ENCODE measurements around the gene MYO1E. TPM values are rescaled to one million over a fixed set of nuclear protein-coding genes. Genes with fewer than 3 reads are reported as not detected.

The MYO1E gene
- total RNA-seq, 1 donor, result 93.5 TPM

DNA sequence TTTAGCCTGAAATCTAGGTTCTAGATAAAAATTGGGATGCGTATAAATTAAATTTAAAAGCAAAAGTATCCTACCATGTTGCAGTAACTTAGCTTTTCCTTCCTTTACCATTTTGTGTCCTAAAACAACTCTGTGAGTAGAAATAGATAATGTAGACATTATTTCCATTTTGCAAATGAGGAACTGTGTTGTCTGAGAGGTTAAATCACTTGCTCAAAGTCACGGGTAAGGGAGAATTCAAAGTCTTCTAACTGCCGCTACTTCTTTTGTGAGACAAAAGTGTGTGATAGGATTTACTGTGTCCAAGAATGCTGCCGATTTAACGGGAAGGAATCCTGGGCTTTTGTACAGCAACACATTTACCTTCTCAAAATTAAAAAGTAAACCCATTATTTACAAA, 40.7 kb downstream of the MYO1E start:
- no peak overlapping the region for H3K4me3 ChIP-seq (ENCODE audit: low read depth, low read length)
- TF ChIP-seq, protein P1, sequence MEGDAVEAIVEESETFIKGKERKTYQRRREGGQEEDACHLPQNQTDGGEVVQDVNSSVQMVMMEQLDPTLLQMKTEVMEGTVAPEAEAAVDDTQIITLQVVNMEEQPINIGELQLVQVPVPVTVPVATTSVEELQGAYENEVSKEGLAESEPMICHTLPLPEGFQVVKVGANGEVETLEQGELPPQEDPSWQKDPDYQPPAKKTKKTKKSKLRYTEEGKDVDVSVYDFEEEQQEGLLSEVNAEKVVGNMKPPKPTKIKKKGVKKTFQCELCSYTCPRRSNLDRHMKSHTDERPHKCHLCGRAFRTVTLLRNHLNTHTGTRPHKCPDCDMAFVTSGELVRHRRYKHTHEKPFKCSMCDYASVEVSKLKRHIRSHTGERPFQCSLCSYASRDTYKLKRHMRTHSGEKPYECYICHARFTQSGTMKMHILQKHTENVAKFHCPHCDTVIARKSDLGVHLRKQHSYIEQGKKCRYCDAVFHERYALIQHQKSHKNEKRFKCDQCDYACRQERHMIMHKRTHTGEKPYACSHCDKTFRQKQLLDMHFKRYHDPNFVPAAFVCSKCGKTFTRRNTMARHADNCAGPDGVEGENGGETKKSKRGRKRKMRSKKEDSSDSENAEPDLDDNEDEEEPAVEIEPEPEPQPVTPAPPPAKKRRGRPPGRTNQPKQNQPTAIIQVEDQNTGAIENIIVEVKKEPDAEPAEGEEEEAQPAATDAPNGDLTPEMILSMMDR (IDR thresholded peaks at IDR 0.05; ENCODE audit: insufficient read depth, low read length), result no peak
- DNase-seq (ENCODE audit: low read depth), result no peak

DNA sequence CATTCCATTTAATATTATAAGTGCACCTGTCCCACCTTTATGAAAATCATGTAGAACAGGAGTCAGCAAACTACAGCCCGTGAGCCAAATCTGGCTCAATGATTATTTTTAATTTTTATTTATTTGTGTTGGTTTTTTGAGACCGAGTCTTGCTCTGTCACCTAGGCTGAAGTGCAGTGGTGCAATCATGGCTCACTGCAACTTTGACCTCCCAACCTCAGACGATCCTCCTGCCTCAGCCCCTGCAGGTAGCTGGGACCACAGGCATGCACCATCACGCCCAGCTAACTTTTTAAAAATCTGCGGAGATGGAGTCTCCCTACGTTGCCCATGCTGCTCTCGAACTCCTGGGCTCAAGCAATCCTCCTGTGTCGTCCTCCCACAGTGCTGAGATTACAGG, 42.0 kb downstream of the MYO1E start:
- H3K4me3 ChIP-seq (ENCODE audit: low read depth, low read length), result no peak overlapping the region
- TF ChIP-seq, protein P1 (IDR thresholded peaks at IDR 0.05; ENCODE audit: insufficient read depth, low read length), result no peak
- DNase-seq (ENCODE audit: low read depth), result no peak

DNA sequence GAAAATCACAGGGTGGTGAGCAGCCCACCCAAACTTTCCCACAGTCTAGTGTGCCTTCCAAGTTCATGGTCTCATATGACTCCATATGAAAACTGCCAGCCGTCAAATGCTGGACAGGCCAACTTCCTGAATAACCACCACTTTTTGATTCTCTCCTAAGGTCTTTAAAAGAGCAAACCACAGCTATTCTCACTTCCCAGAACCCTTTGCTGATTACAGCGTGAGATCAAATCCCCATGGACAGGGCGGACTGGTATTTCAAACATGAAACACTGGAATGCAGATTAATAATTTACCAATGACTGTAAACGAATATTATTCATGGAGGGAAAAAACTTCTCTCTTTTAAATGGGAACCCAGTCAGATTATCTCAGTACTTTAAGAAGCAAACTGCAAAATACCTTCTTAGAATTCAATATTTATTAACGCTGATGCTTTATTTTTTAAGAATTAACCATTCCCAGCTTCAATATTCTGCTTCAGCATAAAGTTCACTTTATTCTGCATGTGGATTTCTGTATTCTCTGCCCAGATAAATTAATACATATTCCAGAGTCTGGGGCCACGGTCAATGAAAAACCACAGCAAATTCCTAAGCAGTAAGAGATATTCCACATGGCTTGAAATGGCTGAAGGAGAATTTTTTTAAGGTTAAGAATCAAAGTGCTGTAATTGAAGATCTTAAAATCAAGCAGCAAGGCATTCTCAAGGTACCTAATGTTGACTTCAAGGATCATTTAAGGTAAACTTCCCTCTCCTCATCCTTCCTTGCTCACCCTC, 42.9 kb downstream of the MYO1E start:
- DNase-seq (ENCODE audit: low read depth), result peak; percentile 98
- no peak overlapping the region for H3K4me3 ChIP-seq (ENCODE audit: low read depth, low read length)
- TF ChIP-seq, protein P1 (IDR thresholded peaks at IDR 0.05; ENCODE audit: insufficient read depth, low read length), result no peak

DNA sequence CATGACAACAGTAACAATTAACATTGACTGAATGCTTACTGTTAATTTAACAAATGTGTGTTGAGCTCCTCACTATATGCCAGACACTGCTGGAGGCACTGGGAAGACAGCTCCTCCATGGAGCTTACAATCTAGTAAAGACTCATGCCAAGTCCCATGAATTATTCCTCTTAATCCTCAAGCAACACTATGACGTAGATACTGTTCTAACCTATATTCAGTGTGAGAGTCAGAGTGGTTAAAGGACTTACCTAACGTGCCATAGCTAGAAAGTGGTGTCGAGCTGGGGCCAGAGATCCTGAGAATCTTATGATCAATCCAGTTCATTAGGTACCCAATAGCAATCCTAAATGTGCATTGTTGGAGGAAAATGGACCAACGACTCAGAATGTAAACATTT, 43.6 kb downstream of the MYO1E start:
- H3K4me3 ChIP-seq (ENCODE audit: low read depth, low read length), result no peak overlapping the region
- TF ChIP-seq, protein P1 (IDR thresholded peaks at IDR 0.05; ENCODE audit: insufficient read depth, low read length), result no peak
- DNase-seq (ENCODE audit: low read depth), result no peak

DNA sequence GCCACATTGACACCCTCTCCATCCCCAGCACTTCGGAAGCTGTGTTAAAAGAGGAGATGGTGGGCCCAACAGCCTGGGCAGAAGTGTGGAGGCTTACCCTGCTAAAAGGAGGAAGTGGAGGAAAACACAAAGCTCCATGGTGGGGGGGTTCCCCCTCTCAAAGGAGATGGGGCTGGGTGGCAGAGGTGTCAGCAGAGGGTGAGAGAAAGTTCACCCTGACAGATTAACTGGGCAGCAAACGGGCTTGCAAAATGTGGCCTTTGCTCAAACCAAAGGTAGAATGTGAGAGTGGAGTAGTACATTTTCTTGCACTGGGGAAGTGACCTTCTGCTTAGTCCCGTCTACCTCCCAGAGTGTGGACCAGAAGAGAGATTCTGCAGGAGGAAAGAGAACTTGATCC, 44.7 kb downstream of the MYO1E start:
- TF ChIP-seq, protein P1 (IDR thresholded peaks at IDR 0.05; ENCODE audit: insufficient read depth, low read length), result no peak
- no peak for DNase-seq (ENCODE audit: low read depth)
- H3K4me3 ChIP-seq (ENCODE audit: low read depth, low read length), result no peak overlapping the region

DNA sequence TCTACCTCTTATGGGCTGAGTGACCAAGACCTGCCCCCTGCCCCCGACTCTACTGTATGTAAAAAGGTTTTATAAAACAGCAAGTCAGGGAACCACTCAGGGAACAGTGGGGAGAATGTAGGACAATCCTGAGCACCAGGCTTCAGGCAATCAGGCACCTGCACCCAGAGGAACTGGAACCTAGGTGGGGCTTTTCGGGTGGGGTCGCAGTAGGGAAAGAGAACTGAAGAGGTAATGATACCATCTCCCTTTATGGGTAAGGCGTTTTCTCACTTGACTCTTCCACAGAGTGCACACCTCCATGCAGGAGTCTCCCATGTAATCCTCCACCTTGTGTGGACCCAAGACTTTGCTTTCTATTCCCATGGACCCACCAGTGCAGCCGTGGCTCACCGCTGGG, 45.8 kb downstream of the MYO1E start:
- H3K4me3 ChIP-seq (ENCODE audit: low read depth, low read length), result no peak overlapping the region
- TF ChIP-seq, protein P1 (IDR thresholded peaks at IDR 0.05; ENCODE audit: insufficient read depth, low read length), result no peak
- no peak for DNase-seq (ENCODE audit: low read depth)

Measured in fibroblast of the aortic adventitia (primary cell).